ENCODE results near the gene UBAP2L.
"Not testable (repeated sequence)": the region's sequence is repeated elsewhere in the genome, so short reads cannot be mapped to it uniquely, and the experiment has no call there.

Gene UBAP2L

GRCh38 chr1:154186852-154187501, 33.8 kb upstream of the UBAP2L start:
- H3K4me3 ChIP-seq (ENCODE audit: low read length): no peak overlapping the region
- no peak for TF ChIP-seq CTCF (conservative IDR thresholded peaks at IDR 0.05; ENCODE audit: low read depth, low read length)
- DNase-seq (ENCODE audit: low read depth): no peak

- TF ChIP-seq CTCF (conservative IDR thresholded peaks at IDR 0.05; ENCODE audit: low read depth, low read length): no peak
- H3K4me3 ChIP-seq (ENCODE audit: low read length): no peak overlapping the region
- DNase-seq (ENCODE audit: low read depth): no peak
Observed at GRCh38 chr1:154190550-154190949, 30.2 kb upstream of the UBAP2L start.

- no peak for DNase-seq (ENCODE audit: low read depth)
- TF ChIP-seq CTCF (conservative IDR thresholded peaks at IDR 0.05; ENCODE audit: low read depth, low read length): no peak
- no peak within 1 kb of the TSS for H3K4me3 ChIP-seq (ENCODE audit: low read length)
Observed at GRCh38 chr1:154191990-154192461, 28.7 kb upstream of the UBAP2L start, which contains the start of gene TPM3. Gene TPM3, minus strand, starts transcription at chr1:154192100. Its CDS starts 82 bp downstream, at chr1:154192018.

GRCh38 chr1:154192476-154192875, 28.3 kb upstream of the UBAP2L start:
- TF ChIP-seq CTCF (conservative IDR thresholded peaks at IDR 0.05; ENCODE audit: low read depth, low read length): no peak
- H3K4me3 ChIP-seq (ENCODE audit: low read length): no peak overlapping the region
- DNase-seq (ENCODE audit: low read depth): no peak

GRCh38 chr1:154193821-154194220, 26.9 kb upstream of the UBAP2L start:
- no peak for TF ChIP-seq CTCF (conservative IDR thresholded peaks at IDR 0.05; ENCODE audit: low read depth, low read length)
- H3K4me3 ChIP-seq (ENCODE audit: low read length): no peak overlapping the region
- no peak for DNase-seq (ENCODE audit: low read depth)

- no peak for DNase-seq (ENCODE audit: low read depth)
- TF ChIP-seq CTCF (conservative IDR thresholded peaks at IDR 0.05; ENCODE audit: low read depth, low read length): peak; percentile 67
- H3K4me3 ChIP-seq (ENCODE audit: low read length): no peak overlapping the region
Observed at GRCh38 chr1:154198756-154199562, 21.8 kb upstream of the UBAP2L start.

GRCh38 chr1:154199563-154199879, 21.2 kb upstream of the UBAP2L start:
- H3K4me3 ChIP-seq (ENCODE audit: low read length): no peak overlapping the region
- peak; percentile 19 for TF ChIP-seq CTCF (conservative IDR thresholded peaks at IDR 0.05; ENCODE audit: low read depth, low read length)
- no peak for DNase-seq (ENCODE audit: low read depth)

- H3K4me3 ChIP-seq (ENCODE audit: low read length); DNase-seq (ENCODE audit: low read depth): not testable (repeated sequence)
Observed at GRCh38 chr1:154205778-154206177, 15.0 kb upstream of the UBAP2L start.

Data from retinal pigment epithelial cell (primary cell).